ENCODE measurements around the gene COG5. TPM values are rescaled to one million over a fixed set of nuclear protein-coding genes. Genes with fewer than 3 reads are reported as not detected.

COG5 gene
- total and polyA plus RNA-seq, 9 of the 15 experiments (the other 6 are each of a cell fraction or from before 2014, with no cell fraction given), result 15.3 to 75.1 (median 56.4) TPM

GRCh38 chr7:107387128-107387527 is 176.6 kb downstream of the COG5 start (continued):
- TF ChIP-seq, protein P1, sequence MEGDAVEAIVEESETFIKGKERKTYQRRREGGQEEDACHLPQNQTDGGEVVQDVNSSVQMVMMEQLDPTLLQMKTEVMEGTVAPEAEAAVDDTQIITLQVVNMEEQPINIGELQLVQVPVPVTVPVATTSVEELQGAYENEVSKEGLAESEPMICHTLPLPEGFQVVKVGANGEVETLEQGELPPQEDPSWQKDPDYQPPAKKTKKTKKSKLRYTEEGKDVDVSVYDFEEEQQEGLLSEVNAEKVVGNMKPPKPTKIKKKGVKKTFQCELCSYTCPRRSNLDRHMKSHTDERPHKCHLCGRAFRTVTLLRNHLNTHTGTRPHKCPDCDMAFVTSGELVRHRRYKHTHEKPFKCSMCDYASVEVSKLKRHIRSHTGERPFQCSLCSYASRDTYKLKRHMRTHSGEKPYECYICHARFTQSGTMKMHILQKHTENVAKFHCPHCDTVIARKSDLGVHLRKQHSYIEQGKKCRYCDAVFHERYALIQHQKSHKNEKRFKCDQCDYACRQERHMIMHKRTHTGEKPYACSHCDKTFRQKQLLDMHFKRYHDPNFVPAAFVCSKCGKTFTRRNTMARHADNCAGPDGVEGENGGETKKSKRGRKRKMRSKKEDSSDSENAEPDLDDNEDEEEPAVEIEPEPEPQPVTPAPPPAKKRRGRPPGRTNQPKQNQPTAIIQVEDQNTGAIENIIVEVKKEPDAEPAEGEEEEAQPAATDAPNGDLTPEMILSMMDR (IDR thresholded peaks at IDR 0.05 in 2 of 3, conservative IDR thresholded peaks at IDR 0.05 in 1 of 3; ENCODE audit: insufficient read depth in 2 of 3, low read depth in 1 of 3, low read length in 3 of 3), result 0 out of 6 replicates have a peak, but pooled peaks of 1 of the 3 experiments have one; percentile 23
- no peak for TF ChIP-seq MLLT1 (IDR thresholded peaks at IDR 0.05)
- TF ChIP-seq CXXC5 (CRISPR knock-in tag; IDR thresholded peaks at IDR 0.05), result peak; percentile 33; the same call in 1 of the 2 replicates
- no peak for TF ChIP-seq IRF2 (CRISPR knock-in tag; IDR thresholded peaks at IDR 0.05)
- TF ChIP-seq PYGO2 (tag; IDR thresholded peaks at IDR 0.05), result no peak

DNA sequence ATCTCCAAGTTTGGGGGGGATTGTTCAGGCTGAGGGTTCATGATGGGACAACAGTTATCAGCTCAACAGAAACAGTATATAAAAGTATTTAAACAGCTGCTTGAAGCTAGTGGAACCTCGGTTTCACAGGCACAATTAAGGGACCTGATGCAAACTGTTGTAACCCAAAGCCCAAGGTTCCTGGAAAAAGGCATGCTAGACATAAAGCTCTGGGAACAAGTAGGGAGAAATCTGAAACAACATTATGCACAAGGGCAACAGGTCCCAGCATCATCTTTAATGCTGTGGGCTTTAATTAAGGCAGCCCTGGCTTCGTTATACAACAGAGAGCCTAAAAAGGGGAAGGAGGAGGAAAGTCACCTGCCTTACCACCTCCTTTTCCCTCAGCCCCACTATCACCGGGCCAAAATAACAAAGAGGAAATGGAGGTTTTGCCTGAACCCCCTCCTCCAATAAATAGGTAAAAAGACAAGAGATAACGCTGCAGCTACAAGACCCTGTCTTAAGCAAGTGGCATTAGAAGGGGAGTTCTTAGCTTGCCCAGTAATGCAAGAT is 177.1 kb downstream of the COG5 start:
- Histone ChIP-seq H3K36me3 (ENCODE audit: control insufficient read depth, insufficient read depth, low read length) (no peaks in the 10 kb centered on the region), H2AFZ (ENCODE audit: low read depth, low read length) (no peak overlapping the region; the same call in 1 of the 2 replicates), H3K4me1 (replicated peaks in 1 of 2; ENCODE audit: control insufficient read depth in 2 of 2, insufficient read depth in 2 of 2, low read length in 2 of 2) (peaks cover 5 to 17% of the 10 kb centered on the region in 2 experiments), H3K27me3 (ENCODE audit: control insufficient read depth in 2 of 2, insufficient read depth in 2 of 2, low read length in 2 of 2) (no peaks in the 10 kb centered on the region), H3K9me1 (ENCODE audit: control insufficient read depth, insufficient read depth, low read length) (no peaks in the 10 kb centered on the region), H3K79me2 (ENCODE audit: control insufficient read depth, insufficient read depth, low read length) (no peaks in the 10 kb centered on the region), H3K27ac (ENCODE audit: extremely low read depth, low read depth, low read length) (peak overlapping the region; percentile 59; the same call in 1 of the 3 replicates), H3K9me3 (replicated peaks; ENCODE audit: control insufficient read depth, insufficient read depth, low read depth, low read length) (no peaks in the 10 kb centered on the region), H4K20me1 (replicated peaks; ENCODE audit: control insufficient read depth, insufficient read depth, low read length) (no peaks in the 10 kb centered on the region), H3K9ac (ENCODE audit: insufficient read depth in 1 of 2, low read depth in 2 of 2, low read length in 2 of 2) (no peak overlapping the region; a peak in 1 of 4 replicates), H3K4me3 (no peak overlapping the region), H3K4me2 (ENCODE audit: insufficient read depth, low read length) (no peak overlapping the region)
- DNase-seq (ENCODE audit: extremely low read depth in 1 of 4, low spot score in 3 of 4), result no peak
- in situ Hi-C loops (cut with MboI), result no loop called here
- ATAC-seq, result peak; percentile 7
- no TSS peak for BruUV-seq (replicated peaks)
- WGBS (ENCODE audit: insufficient coverage, low coverage, missing lambda C conversion rate), result 38% methylated on average over 4 of the region's 4 CpGs
- FAIRE-seq, result no peak
- ChIA-PET POLR2A (interaction anchor here (1.4 to 2.7 kb wide), 3 partner anchors 10 to 21 kb away, joined by 7 to 18 read pairs (median 12); no protein-coding TSS in a partner anchor), CTCF (ENCODE audit: low intra/inter-chr PET ratio) (no interaction called here)
- intact Hi-C loops (cut with micrococcal nuclease), result no loop called here
- TF ChIP-seq CEBPG (CRISPR knock-in tag; IDR thresholded peaks at IDR 0.05) (no peak; the same call in 1 of the 2 replicates), CEBPG (tag; conservative IDR thresholded peaks at IDR 0.05 in 1 of 2, IDR thresholded peaks at IDR 0.05 in 1 of 2) (peak in 1 of 2 experiments; percentile 79; a peak in 2 of 4 replicates)
